GM18508 (cell line): ENCODE results near the gene LRRC1.

Experiments
- ATAC-seq: cut with Tn5 transposase; IDR thresholded peaks from one replicate; pipeline ENCODE4 v1.9.1; 2021; ENCODE audit warnings: moderate number of reproducible peaks; ENCODE audit not compliant: insufficient read depth, unreplicated experiment

The LRRC1 gene

GRCh38 chr6:53837865-53838769, 43.3 kb downstream of the LRRC1 start:
- ATAC-seq: no peak

GRCh38 chr6:53840027-53840426, 45.2 kb downstream of the LRRC1 start:
- ATAC-seq: no peak

- no peak for ATAC-seq
Observed at GRCh38 chr6:53845280-53846195, 50.7 kb downstream of the LRRC1 start.

GRCh38 chr6:53846250-53846649, 51.4 kb downstream of the LRRC1 start:
- no peak for ATAC-seq

- ATAC-seq: no peak
Observed at GRCh38 chr6:53847796-53848314, 53.0 kb downstream of the LRRC1 start.

- ATAC-seq: no peak
Observed at GRCh38 chr6:53850527-53850926, 55.7 kb downstream of the LRRC1 start.

GRCh38 chr6:53851561-53851960, 56.8 kb downstream of the LRRC1 start:
- ATAC-seq: no peak

GRCh38 chr6:53852805-53853204, 58.0 kb downstream of the LRRC1 start:
- ATAC-seq: no peak

GRCh38 chr6:53854843-53855567, 60.2 kb downstream of the LRRC1 start:
- ATAC-seq: peak; percentile 98

GRCh38 chr6:53855940-53856339, 61.1 kb downstream of the LRRC1 start:
- no peak for ATAC-seq

- no peak for ATAC-seq
Observed at GRCh38 chr6:53857318-53858094, 62.7 kb downstream of the LRRC1 start.

- no peak for ATAC-seq
Observed at GRCh38 chr6:53858196-53858595, 63.4 kb downstream of the LRRC1 start.

- ATAC-seq: no peak
Observed at GRCh38 chr6:53858913-53859312, 64.1 kb downstream of the LRRC1 start.

GRCh38 chr6:53860511-53860910, 65.7 kb downstream of the LRRC1 start:
- no peak for ATAC-seq

GRCh38 chr6:53861518-53861917, 66.7 kb downstream of the LRRC1 start:
- ATAC-seq: no peak

GRCh38 chr6:53862662-53863462, 68.1 kb downstream of the LRRC1 start:
- no peak for ATAC-seq

GRCh38 chr6:53864781-53865180, 70.0 kb downstream of the LRRC1 start:
- ATAC-seq: no peak

- ATAC-seq: no peak
Observed at GRCh38 chr6:53866226-53866625, 71.4 kb downstream of the LRRC1 start.

- ATAC-seq: no peak
Observed at GRCh38 chr6:53868626-53869025, 73.8 kb downstream of the LRRC1 start.
